Stimulated activated CD8-positive, alpha-beta memory T cell treated with anti-CD3 and anti-CD28 coated beads, Interleukin-12 subunit alpha, Interleukin-12 subunit beta, amount 100 ng/mL, for 24 hours (primary cell): Measurements from ENCODE around the gene SERPINA12.

Experiments
- DNase-seq: peaks from one replicate; pipeline ENCODE4 v3.0.0-alpha.2; 2020; ENCODE audit errors: extremely low read depth

SERPINA12 gene

DNA sequence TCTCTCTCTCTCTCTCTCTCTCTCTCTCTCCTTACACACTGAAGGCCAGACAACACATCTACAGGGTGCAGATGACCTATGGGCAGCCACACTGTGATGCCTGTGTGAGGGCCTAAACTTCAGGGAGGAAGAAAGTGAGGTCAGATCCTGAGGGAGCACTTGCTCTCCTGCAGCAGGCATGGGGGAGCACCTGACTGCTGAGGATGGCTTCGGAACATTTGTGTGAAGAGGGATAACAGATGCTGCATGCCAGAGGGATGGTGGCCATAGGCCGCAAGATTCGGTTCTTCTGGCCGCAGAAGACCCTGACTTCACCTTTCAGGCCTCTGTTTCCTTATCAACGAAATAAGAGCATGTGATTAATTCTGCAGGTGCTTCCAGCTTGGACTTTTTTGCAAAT lies 45.0 kb downstream of the SERPINA12 start:
- no peak for DNase-seq

DNA sequence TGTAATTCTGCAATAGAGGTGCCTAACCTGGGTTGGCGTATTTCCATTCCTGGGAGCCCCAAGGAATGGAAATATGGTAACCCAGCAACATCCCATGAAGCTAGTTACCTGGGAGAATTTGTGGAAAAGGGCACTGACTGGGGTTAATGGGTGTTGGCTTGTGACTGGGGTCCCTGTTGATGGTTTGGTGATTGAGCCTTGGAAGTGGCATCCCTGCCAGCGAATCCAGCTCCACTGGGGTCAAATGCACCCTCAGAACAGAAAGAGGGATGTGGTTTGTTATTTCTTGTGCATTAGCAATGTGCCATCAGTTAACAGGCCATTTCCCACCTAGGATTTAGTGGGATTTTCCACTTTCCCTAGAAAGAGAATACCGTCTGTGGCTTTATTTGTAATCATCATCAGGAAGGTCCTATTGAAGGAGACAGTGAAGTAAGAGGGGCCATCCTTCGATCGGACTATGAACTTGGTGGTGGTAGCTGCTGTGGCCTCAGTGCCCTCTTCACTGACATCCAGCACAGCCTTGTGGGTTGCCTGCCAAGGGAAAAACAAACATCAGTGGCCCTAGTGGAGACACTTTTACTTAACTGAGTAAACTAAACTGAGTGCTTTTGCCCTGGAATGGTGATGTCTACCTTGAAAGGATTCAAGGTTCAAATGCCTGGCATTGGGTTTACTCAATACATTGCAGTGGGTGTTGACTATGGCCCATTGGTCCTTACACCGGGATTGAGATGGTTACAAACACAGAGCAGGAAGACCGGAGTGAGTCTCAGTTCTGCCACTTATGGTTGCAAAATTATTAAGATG lies 46.3 kb downstream of the SERPINA12 start:
- no peak for DNase-seq

DNA sequence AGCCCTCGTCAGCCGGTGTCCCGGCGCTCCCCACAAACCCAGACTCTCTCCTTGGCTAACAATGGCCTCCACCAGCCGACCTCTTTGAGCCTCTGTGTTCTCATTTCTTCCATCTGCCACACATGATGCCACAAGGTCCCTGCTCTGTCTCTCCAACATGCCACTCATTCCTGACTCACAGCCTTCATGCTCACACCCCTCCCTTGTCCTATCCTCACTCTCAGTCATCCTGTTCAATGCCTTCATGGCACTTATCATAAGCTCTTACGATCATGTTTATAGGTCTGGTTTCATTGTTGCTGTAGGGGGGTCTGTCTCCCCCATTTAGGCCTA lies 47.1 kb downstream of the SERPINA12 start:
- DNase-seq, result no peak

DNA sequence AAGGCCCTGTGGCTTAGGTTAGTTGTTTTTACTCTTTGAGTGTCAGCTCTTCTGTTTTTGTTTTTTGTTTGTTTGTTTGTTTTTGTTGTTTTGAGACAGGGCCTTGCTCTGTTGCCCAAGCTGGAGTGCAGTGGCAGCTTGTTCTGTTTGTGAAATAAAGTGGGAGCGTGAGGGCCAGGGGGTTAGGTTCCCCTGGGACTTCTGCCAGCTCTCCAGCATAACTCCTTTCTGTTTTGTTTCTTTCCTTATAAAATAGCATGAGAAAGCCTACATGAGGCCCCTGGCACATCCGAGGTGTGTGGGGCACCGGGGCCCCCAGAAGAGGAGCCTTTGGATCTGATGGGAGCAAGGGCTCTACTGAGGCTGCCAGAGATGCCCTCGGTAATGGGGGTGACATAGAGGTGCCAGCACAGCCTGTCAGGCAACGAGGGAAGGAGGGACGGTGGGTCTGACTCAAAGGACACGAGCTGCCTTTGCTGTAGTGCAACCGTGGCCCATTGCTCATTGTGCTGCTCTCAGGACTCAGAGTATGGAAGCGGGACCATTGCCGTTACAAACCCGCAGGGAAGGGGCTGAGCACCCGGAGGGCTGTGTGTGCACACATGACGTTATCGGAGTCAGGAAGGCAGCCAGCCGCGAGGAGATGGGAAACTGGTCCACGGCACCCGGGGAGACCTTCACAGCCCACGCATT lies 47.6 kb downstream of the SERPINA12 start:
- DNase-seq, result no peak

DNA sequence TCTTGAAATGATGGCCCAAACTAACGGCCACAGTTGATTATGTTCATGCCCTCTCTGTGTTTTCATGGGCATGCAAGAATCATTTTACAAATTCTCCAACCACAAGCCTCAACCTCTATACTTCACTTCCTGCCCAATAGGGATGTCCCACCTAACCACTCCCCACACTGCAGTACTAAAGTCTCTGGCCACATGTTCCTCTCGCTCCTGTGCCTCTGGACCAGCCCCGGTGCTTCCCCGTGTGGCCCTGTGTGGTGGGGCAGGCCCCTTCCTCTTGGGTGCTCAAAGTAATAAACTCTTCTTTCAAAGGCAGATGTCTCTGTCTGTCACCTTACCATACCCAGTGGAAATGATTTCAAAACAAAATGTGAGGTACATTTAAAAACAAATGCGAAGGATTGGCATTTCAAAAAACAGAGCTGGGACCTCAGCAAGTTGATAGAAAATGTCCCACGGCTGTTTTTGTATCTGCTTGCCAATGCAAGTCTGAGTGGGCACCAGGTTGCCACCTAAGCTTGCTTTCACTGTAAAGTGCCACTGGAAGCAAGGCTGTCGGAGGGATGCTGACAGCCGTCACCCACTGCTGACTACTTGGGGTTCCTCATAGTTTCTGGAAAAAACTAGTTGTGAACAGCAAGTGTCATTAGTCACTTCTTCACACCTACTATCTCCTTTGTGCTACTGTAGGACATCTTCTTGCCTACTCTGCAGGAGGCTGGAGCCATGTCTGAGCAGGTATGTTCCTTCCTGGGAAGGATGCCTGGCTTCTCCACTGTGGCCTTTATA lies 48.4 kb downstream of the SERPINA12 start:
- DNase-seq, result no peak

DNA sequence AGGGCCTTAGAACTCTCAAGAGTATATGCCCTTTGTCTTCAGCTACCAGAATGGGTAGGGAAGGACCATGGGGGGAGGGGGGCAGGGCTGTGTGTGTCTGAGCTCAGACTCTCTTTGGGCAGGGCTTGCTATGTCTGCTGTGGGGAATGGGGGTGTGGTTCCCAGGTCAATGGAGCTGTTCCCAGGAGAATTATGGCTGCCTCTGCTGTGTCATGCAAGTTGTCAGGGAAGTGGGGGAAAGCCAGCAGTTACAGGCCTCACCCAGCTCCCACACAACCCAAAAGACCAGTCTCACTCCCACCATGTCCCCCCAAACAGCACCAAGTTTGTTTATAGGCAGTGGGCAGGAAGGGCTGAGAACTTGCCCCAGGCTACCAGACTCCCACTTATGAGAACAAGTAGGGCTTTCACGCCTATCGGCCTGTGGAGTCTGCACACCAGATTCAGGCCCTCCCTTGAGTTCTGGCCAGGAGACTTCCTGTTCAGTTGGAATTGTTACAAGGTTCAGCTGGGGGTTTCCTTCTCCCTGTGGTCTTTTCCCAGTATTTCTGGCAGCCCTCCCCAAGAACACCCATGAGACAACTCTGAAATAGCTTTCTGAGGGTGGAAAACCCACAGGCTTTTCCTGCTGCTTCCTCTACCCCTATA lies 50.6 kb downstream of the SERPINA12 start:
- no peak for DNase-seq

DNA sequence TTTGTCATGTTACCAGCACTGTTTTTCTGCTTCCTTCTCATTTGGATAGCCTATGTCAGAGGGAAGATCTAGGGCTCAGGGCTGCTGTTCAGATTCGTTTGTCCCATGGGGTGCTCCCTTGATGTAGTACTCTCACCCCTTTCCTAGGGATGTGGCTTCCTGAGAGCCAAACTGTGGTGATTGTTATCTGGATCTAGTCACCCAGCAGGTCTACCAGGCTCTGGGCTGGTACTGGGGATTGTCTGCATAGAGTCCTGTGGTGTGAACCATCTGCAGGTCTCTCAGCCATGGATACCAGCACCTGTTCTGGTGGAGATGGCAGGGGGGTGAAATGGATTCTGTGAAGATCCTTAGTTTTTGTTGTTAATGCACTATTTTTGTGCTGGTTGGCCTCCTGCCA lies 51.2 kb downstream of the SERPINA12 start:
- DNase-seq, result no peak

DNA sequence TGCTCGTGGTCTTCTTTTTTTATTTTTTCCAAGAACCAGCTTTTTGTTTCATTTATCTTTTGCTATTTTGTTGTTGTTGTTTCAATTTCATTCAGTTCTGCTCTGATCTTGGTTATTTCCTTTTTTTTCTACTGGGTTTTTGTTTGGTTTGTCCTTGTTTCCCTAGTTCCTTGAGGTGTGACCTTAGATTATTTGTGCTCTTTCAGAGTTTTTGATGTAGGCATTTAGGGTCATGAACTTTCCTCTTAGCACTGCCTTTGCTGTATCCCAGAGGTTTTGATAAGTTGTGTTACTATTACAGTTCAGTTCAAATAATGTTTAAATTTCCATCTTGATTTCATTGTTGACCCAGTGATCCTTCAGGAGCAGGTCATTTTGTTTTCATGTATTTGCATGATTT lies 53.3 kb downstream of the SERPINA12 start:
- DNase-seq, result no peak

DNA sequence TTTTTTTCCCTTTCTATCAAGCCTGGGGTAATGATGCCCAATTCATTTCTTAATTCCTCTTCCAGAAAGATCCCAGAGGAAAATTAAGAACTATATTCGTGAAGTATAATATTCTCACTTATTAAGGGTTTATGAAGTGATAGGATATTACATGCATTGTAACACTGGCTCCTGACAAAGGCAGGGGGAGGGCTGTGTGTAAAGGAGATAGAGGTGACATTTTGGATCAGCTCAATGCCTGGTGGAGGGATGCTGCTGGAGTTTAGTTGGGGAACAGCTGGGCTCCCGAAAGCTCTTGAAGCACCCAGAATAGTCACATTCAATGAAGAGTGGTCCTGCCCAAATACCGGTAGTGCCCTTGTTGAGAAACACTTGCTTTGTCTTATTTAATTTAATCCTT lies 57.4 kb downstream of the SERPINA12 start:
- no peak for DNase-seq

DNA sequence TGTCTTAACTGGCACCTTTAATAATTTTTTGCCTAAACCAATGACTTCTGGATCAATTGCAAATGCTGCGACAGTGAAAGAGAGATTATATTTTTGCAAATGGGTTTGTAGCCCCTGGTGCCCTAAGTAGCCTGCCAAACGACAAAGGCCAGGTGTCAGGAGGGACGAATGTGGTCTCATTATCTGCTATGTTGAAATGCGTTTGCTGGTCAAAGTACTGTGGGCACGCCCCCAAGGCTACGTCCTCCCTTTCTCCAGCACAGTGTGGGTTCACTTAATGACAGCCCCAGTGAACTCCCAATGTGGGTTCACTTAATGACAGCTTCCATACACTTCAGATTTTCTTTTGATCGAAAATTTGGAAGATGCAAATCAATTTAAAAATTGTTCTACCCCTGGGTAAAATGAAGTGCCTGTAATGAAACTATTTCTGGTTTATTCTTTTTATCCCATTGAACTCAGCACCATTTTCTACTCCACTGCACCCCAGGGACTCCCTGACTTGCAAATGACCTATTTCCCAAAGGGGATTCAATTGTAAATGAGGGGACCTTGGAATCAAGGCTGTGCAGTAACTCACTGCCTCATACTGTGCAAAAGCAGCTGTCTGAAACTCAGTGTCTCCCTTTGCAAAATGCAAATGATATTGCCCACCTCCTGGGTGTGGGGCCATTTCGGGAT lies 58.0 kb downstream of the SERPINA12 start:
- DNase-seq, result no peak

DNA sequence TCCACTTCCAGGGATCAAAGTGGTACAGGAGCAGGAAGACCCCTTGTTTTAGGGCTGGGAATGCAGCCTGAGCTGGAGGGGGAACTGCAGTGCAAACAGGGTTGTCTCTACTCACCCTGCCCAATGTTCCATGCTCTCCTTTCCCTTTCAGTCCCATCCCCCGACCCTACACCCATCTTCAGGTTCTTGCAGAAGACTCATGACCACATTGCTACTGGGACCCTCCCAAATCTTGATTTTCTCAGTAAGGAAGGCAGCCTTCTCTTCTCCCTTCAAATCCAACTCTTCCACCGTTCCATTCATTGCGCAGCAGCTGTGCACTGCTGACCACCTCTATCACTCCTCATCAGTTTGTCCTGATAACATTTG lies 58.6 kb downstream of the SERPINA12 start:
- DNase-seq, result no peak

DNA sequence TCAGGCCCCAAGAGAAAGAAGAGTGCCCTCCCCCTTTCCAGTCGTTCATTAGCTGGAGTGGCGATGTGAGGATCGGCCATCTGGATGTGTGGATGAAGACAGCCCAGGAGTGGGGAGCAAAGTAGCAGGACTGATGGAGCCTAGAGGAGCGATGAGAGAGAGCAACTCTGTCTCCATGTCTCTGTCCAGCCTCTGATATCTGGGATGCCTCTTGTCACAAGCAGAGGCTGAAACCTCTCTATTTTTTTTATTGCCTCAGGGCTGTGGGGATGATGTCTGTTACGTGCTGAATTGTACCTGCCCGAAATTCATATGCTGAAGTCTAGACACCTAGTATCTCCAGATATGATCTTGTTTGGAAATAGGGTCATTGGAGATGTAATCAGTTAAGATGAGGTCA lies 59.3 kb downstream of the SERPINA12 start:
- no peak for DNase-seq

DNA sequence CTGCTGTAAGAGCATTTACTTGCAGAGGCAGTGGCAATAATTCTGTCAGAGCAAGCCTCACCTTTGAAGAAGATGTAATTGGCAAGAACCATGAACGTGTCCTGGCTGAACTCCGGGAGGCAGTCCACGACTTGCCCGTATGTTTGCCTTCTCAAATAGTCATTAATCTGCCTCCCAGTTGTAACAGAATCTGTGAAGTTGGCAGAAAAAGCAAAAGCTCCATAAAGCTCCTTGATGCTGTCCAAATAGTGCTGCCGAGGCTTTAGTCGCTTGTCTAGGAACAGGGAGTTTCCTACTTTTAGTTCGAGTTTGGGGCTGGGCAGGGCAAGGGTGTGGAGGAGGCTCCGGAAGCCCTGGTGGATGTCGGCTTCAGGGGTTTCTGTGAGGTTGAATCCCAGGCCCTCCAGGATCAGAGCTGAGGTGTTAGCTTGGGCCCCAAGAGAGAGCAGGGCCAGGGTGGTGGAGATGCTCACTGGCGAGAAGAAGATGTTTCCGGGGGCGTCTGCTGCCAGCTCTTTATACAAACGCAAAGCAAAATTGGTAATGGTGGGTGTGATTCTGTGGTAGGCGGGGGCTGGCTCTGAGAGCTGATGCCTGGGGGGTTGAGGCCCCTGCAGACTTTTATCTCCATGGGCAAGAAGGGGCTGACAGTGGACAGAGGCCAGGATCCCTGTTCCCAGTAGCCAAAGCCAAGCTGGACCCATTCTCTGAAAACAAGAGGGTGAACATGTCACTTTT lies 61.0 kb downstream of the SERPINA12 start:
- no peak for DNase-seq

DNA sequence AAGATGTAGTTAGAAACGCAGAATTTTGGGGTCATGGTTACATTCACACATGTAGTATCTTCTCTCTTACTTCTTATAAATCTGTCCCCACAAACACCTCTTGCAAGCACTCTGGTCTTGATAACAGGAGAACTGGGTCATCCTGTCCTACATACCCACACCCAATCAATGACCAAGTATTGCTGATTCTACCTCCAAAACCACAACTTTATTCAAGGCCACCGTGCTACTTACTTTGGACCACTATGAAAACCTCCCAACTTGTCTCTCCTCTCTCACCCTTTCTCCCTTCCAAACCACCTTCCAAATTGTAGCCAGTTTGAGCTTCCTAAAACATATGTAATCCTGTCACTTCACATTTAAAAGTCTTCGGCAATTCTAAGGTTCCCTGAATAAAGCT lies 62.1 kb downstream of the SERPINA12 start:
- DNase-seq, result no peak

DNA sequence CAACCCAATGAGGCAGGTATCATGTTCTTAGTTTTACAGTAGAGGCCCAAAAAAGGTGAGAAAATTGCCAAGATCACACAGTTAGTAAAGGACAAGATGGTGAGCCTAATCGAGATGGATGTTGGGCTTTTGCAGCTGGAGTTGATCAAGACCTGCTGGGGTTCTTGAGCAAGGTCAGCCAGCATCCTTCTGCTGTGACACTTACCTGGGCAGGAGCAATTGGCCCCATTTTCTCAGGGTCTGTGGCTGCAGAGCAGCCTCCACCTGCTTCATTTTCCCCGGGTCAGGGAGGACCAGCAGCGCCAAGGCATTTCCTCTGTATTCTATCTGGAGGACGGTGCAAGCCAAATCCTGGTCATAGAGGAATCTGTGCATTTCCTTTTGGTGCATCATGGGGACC lies 63.1 kb downstream of the SERPINA12 start:
- DNase-seq, result no peak

DNA sequence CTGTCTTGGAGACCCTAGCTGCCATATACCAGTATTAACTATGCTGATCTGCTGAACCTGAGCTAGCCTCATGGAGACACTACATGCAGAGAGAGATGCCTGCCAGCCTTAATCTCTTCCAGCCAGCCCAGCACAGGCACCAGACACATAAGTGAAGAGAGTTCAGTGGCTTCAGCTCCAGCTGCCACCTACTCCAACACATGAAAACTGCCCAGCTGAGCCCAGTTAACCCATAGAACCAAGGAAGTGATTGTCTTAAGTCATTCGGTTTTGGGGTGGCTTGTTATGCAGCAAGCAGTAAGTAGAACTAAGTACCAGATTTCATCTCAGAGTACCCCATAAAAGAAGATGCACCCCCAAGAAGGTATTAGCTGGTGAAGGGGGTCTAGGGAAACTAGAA lies 64.3 kb downstream of the SERPINA12 start:
- DNase-seq, result no peak

DNA sequence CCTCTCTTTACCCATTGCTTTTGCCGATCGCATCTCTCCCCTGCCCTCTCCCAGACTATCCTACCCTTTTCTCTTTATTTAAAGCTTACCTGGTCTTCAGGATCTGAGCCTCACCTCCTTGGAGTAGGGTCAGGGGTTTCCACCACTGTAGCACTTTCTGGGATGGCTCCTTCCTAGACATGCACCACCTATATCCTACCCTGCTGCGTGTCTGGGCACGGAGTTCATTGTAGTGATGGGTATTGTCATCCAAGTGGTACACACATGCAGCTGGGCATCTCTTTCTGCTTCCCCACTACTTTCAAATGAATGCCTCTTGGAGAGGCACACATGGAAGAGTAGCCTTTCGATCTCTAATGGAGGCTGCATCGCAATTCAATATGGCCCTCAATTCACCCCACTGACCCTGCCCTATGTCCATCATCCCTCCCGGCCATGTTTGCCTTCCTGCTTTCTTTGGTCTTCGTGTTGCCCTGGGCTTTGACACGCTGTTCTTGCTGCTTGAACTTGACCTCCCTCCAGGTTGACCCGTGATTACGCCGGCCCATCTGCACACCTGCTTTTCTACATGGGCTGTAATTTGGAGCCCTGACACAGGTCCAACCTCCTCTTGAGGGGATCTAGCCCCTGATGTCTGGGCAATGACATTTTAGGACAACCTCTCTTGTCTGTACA lies 67.6 kb downstream of the SERPINA12 start:
- no peak for DNase-seq

DNA sequence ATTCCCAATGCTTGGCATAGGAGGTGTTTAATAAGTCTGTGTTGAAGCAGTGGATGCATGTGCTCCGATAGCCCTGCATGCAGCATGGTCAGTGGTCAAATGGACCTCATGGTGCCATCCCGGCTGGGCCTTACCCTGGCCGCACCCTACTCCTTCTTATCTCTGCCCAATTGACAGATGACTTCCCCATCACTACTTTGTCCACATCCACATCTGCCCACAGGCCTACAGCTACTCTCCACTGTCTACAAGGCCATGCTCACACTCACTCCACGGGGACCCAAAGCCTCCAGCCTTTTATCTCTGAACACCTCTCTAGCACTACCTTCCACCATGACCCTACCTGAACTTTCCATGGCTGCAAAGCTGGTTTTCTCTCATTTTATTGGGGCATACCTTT lies 68.1 kb downstream of the SERPINA12 start:
- DNase-seq, result no peak

DNA sequence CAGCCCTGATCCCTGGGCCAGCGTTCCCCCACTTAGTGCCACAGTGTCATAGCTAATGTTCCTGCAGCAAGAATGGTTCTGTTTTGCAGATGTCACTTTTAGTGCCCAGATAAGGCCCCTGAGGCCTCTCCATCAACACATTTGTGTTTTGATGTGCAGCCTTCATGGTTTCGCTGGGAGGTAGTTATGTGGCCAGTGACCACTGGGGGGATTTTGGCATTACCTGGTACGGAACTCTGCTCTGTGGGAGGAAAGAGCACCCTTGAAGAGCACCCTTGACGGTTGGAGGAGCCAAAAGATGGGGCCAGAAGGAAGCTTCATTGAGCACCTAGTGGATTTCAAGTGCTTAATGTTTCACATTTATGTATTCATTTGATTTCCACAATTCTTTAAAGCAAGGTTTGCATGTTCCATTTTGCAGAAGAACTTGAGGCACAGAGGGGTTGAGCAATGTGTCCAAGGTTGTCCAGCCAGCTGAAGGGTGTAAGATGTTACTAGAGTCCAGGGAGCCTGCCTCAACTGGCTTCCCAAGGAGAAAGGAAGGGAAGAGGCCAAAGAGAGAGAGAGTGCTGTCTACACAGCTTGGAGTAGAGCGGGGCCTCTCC lies 69.7 kb downstream of the SERPINA12 start:
- no peak for DNase-seq
